Peyer's patch (tissue), 4 donors: ENCODE measurements around the gene SPP2. TPM values are rescaled to one million over a fixed set of nuclear protein-coding genes. Genes with fewer than 3 reads are reported as not detected.

Source experiments
- DNase-seq, 3 donors: peaks; one replicate each; pipeline ENCODE4 v3.0.0-alpha.2; 2017 to 2019
- H3K27ac ChIP-seq, 4 donors: fragments of 200-600 bp; sonication (generic); one replicate each; pipeline ENCODE4 v1.5.1; 2016 to 2019
- H3K27me3 ChIP-seq, 2 donors: fragments of 200-600 bp; sonication (generic); one replicate each; pipeline ENCODE4 v1.5.1; 2019
- H3K36me3 ChIP-seq, 3 donors: fragments of 200-600 bp; sonication (generic); one replicate each; pipeline ENCODE4 v1.5.1; 2016 to 2019
- H3K4me1 ChIP-seq, 4 donors: fragments of 200-600 bp; sonication (generic); one replicate each; pipeline ENCODE4 v1.5.1; 2016 to 2019
- H3K4me3 ChIP-seq, 4 donors: fragments of 200-600 bp; sonication (generic); 1 replicate in 3 of 4; 2 replicates in 1 of 4; pipeline ENCODE4 v1.5.1; 2016 to 2019; ENCODE audit warnings: mild to moderate bottlenecking in 1 of 4
- H3K9me3 ChIP-seq, 4 donors: fragments of 200-600 bp; sonication (generic); one replicate each; pipeline ENCODE4 v1.5.1; 2016 to 2019; ENCODE audit warnings: mild to moderate bottlenecking in 1 of 4
- CTCF ChIP-seq, 6 experiments: fragments of 450-650 bp in 4 of 6; fragments of 200-600 bp in 2 of 6; sonication (generic) in 1 of 6; IDR thresholded peaks; one replicate each; pipeline ENCODE4 v1.5.1; 2017 to 2019; ENCODE audit warnings: antibody characterized with exemption in 6 of 6, mild to moderate bottlenecking in 3 of 6, moderate library complexity in 1 of 6
- POLR2A ChIP-seq, 2 donors: fragments of 450-650 bp; IDR thresholded peaks; one replicate each; pipeline ENCODE4 v1.5.1; 2017; ENCODE audit warnings: antibody characterized with exemption in 2 of 2, mild to moderate bottlenecking in 2 of 2, moderate library complexity in 2 of 2
- total RNA-seq, 4 donors: library from RNA; depleted of rRNA; stranded (reverse); fragments of >200 nt; gene quantifications; one replicate each; pipeline ENCODE4 v1.1.0, GENCODE V29; 2016

SPP2 gene
- total RNA-seq, 4 donors from 2014 or later = not detected

DNA sequence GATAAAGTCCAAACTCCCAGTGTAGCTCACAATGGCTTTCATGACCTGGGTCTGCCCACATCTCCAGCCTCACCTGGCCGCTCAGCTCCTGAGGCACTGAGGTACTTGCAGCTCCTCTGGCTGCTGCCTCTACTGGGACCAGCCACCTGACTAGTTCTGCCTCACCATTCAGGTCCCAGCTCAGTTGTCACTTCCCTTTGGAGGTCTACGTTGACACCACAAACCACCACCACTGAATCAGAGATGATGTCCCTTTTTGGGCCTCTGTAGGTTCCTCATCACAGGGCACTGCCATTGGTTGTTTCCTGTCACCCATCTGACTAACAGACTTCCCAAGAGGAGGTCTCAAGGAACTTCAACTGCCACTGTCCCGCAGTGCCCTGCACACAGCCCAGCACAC lies 21.2 kb downstream of the SPP2 start:
- H3K4me1 ChIP-seq = no peaks in the 10 kb centered on the region
- H3K27ac ChIP-seq = no peak overlapping the region
- H3K27me3 ChIP-seq = no peaks in the 10 kb centered on the region
- H3K4me3 ChIP-seq = no peak overlapping the region
- peak in 1 of 3 donors; percentile 58 for DNase-seq
- H3K36me3 ChIP-seq = no peaks in the 10 kb centered on the region
- no peak for TF ChIP-seq POLR2A (IDR thresholded peaks at IDR 0.05)
- no peak for TF ChIP-seq CTCF (IDR thresholded peaks at IDR 0.05)
- H3K9me3 ChIP-seq = peaks cover 0 to 6% (median 0%) of the 10 kb centered on the region in 4 donors

- no peak for DNase-seq
- Histone ChIP-seq H3K9me3 (peaks cover 0 to 6% (median 0%) of the 10 kb centered on the region in 4 donors), H3K27me3 (no peaks in the 10 kb centered on the region), H3K4me3 (no peak overlapping the region), H3K36me3 (no peaks in the 10 kb centered on the region), H3K27ac (no peak overlapping the region), H3K4me1 (no peaks in the 10 kb centered on the region)
- no peak for TF ChIP-seq POLR2A (IDR thresholded peaks at IDR 0.05)
These were observed 22.0 kb downstream of the SPP2 start for GRCh38 chr2:234072454-234072853.

DNA sequence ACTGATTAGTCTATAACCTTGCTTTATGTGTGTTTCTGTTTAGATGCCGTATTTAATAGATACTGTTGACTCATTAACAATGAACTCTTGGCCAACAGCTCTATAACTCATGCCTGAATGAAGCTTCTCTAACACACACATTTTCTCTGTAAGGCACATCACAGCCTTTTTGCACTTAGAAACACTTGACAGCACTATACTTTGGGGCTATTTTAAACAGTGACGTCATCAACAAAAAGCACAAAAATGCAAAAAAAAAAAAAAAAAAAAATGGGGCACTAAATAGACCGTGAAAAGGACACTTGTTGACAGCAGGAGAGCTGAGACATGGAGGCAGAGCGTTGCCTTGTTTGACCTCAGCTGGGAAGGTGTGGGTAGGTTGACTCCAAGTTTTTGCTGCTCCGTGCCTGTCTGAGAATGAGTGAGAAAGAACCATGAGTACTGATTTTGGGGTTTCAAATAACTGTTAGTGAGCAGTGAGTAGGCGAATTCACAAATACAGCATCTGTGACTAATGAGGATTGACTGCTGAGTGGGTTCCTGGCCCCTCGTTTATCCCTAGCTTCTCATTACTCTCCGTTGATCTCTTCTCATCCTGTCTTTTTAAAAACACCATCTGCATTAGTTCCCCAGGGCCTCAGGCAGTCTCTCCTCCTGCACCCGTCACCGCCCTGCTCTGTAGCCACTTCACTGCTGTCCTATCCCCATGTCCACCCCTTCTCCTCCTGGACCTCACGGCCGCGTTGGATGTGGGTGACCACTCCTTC lies 24.4 kb downstream of the SPP2 start:
- Histone ChIP-seq H3K9me3 (no peaks in the 10 kb centered on the region), H3K27ac (no peak overlapping the region), H3K36me3 (no peaks in the 10 kb centered on the region), H3K27me3 (no peaks in the 10 kb centered on the region), H3K4me1 (no peaks in the 10 kb centered on the region), H3K4me3 (no peak overlapping the region)
- no peak for TF ChIP-seq POLR2A (IDR thresholded peaks at IDR 0.05)
- no peak for TF ChIP-seq CTCF (IDR thresholded peaks at IDR 0.05)
- DNase-seq = no peak

DNA sequence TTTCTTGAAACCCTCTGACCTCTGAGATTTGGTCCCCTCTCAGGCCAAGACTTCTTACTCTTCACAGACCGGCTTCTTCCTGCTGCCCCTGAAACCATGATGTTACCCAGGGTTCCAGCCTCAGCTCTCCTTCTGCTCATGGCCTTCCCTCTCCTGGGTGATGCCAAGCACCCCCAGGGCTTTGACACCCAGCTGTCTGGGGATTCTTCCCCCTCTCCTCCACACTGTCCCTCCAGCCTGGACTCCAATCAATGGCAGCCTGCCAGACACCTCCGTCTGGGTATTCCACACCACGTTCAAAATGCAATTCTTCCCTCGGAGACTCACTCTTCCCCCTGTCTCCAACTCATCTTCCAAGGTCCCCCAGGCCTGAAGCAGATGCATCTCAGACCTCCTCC lies 25.0 kb downstream of the SPP2 start:
- H3K36me3 ChIP-seq = no peaks in the 10 kb centered on the region
- H3K4me1 ChIP-seq = no peaks in the 10 kb centered on the region
- no peaks in the 10 kb centered on the region for H3K9me3 ChIP-seq
- H3K4me3 ChIP-seq = no peak overlapping the region
- TF ChIP-seq CTCF (IDR thresholded peaks at IDR 0.05) (no peak), POLR2A (IDR thresholded peaks at IDR 0.05) (no peak)
- H3K27me3 ChIP-seq = no peaks in the 10 kb centered on the region
- DNase-seq = no peak
- no peak overlapping the region for H3K27ac ChIP-seq

- H3K27ac ChIP-seq = no peak overlapping the region
- no peak for DNase-seq
- no peaks in the 10 kb centered on the region for H3K4me1 ChIP-seq
- no peaks in the 10 kb centered on the region for H3K27me3 ChIP-seq
- no peak overlapping the region for H3K4me3 ChIP-seq
- no peaks in the 10 kb centered on the region for H3K36me3 ChIP-seq
- no peak for TF ChIP-seq POLR2A (IDR thresholded peaks at IDR 0.05)
- TF ChIP-seq CTCF (IDR thresholded peaks at IDR 0.05) = no peak
- no peaks in the 10 kb centered on the region for H3K9me3 ChIP-seq
These were observed 25.4 kb downstream of the SPP2 start for GRCh38 chr2:234075947-234076346.

DNA sequence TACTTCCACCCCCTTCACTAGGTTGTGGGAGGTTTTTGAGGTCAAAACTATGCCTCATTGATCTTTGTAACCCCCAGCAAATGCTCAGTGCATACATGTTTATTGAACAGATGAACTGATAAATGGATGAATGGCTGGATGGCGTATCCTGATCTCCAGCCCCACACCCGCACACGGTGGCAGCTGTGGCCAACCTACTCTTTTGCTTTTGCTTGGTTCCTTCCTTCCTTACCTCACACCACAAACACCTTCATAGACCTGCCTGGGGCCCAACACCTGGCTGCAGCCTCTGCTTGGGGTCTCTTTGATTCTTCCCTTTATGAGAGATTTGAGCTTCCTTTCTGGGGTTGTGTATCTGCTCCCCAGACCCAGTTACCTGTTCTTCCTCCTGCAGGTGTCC lies 25.9 kb downstream of the SPP2 start:
- no peaks in the 10 kb centered on the region for H3K27me3 ChIP-seq
- no peaks in the 10 kb centered on the region for H3K36me3 ChIP-seq
- no peak overlapping the region for H3K4me3 ChIP-seq
- no peak for DNase-seq
- H3K4me1 ChIP-seq = no peaks in the 10 kb centered on the region
- TF ChIP-seq CTCF (IDR thresholded peaks at IDR 0.05) (no peak), POLR2A (IDR thresholded peaks at IDR 0.05) (no peak)
- H3K27ac ChIP-seq = no peak overlapping the region
- no peaks in the 10 kb centered on the region for H3K9me3 ChIP-seq
